Neural progenitor cell (in vitro differentiated cells): ENCODE measurements around the gene ARHGAP40. TPM values are rescaled to one million over a fixed set of nuclear protein-coding genes. Genes with fewer than 3 reads are reported as not detected.

Source experiments
- DNase-seq: peaks from one replicate; pipeline ENCODE4 v3.0.0-alpha.2; 2016; ENCODE audit warnings: low spot score
- H2AFZ ChIP-seq: fragments of 200-600 bp; sonication (generic); replicated peaks from 2 replicates; pipeline ENCODE4 v1.6.1; 2016; ENCODE audit warnings: antibody characterized with exemption
- H3F3A ChIP-seq: fragments of 200-600 bp; sonication (generic); 2 replicates; pipeline ENCODE4 v1.6.1; 2016; ENCODE audit warnings: antibody characterized with exemption, low read depth
- H3K27ac ChIP-seq: fragments of 200-600 bp; sonication (generic); 2 replicates; pipeline ENCODE4 v1.5.1; 2016; ENCODE audit warnings: mild to moderate bottlenecking
- H3K27me3 ChIP-seq: fragments of 200-600 bp; sonication (generic); 2 replicates; pipeline ENCODE4 v1.6.1; 2016; ENCODE audit warnings: mild to moderate bottlenecking, moderate library complexity
- H3K36me3 ChIP-seq: fragments of 200-600 bp; sonication (generic); 2 replicates; pipeline ENCODE4 v1.5.1; 2016
- H3K4me1 ChIP-seq: fragments of 200-600 bp; sonication (generic); 2 replicates; pipeline ENCODE4 v1.6.1; 2016; ENCODE audit warnings: mixed run types
- H3K4me2 ChIP-seq: fragments of 200-600 bp; sonication (generic); 2 replicates; pipeline ENCODE4 v1.6.1; 2016
- H3K4me3 ChIP-seq: fragments of 200-600 bp; sonication (generic); 2 replicates; pipeline ENCODE4 v1.5.1; 2016
- H3K79me2 ChIP-seq: fragments of 200-600 bp; sonication (generic); 2 replicates; pipeline ENCODE4 v1.6.1; 2016; ENCODE audit warnings: low read depth
- H3K9ac ChIP-seq: fragments of 200-600 bp; sonication (generic); 2 replicates; pipeline ENCODE4 v1.6.1; 2016
- H3K9me3 ChIP-seq: fragments of 200-600 bp; sonication (generic); 2 replicates; pipeline ENCODE4 v1.5.1; 2016; ENCODE audit warnings: low read depth
- H4K20me1 ChIP-seq: fragments of 200-600 bp; sonication (generic); 2 replicates; pipeline ENCODE4 v1.6.1; 2016; ENCODE audit warnings: low read depth
- H3K27ac Mint-ChIP-seq: 3 replicates; pipeline ENCODE4 v1.8.0; 2021; ENCODE audit warnings: mixed read lengths
- H3K27me3 Mint-ChIP-seq: 2 replicates; pipeline ENCODE4 v1.8.0; 2022; ENCODE audit warnings: low read depth, mild to moderate bottlenecking, inconsistent platforms, moderate library complexity, mixed read lengths; ENCODE audit not compliant: insufficient read depth
- H3K36me3 Mint-ChIP-seq: 3 replicates; pipeline ENCODE4 v1.8.0; 2021; ENCODE audit warnings: mixed read lengths
- H3K4me1 Mint-ChIP-seq: 3 replicates; pipeline ENCODE4 v1.8.0; 2021; ENCODE audit warnings: mixed read lengths
- H3K4me3 Mint-ChIP-seq: 3 replicates; pipeline ENCODE4 v1.8.0; 2021; ENCODE audit warnings: mild to moderate bottlenecking, moderate library complexity, mixed read lengths
- H3K9me3 Mint-ChIP-seq: 3 replicates; pipeline ENCODE4 v1.8.0; 2020; ENCODE audit warnings: mixed read lengths
- EZH2 ChIP-seq: fragments of 200-600 bp; sonication (generic); IDR thresholded peaks from 2 replicates; pipeline ENCODE4 v1.6.1; 2017; ENCODE audit warnings: antibody characterized with exemption, mild to moderate bottlenecking, moderate library complexity
- EZH2phosphoT487 ChIP-seq: fragments of 200-600 bp; sonication (generic); IDR thresholded peaks from 2 replicates; pipeline ENCODE4 v1.6.1; 2017; ENCODE audit warnings: antibody characterized with exemption
- total RNA-seq: library from RNA; depleted of rRNA; stranded (reverse); fragments of >200 nt; gene quantifications from 2 replicates; pipeline ENCODE4 v1.2.3, GENCODE V29; 2015; ENCODE audit warnings: low replicate concordance
- TF ChIP-seq, protein P1 (sequence below): fragments of 200-600 bp; sonication (generic); IDR thresholded peaks from 2 replicates; pipeline ENCODE4 v1.5.1; 2017; ENCODE audit warnings: antibody characterized with exemption, mild to moderate bottlenecking

The ARHGAP40 gene
- total RNA-seq, 1 donor from 2014 or later, result not detected

DNA sequence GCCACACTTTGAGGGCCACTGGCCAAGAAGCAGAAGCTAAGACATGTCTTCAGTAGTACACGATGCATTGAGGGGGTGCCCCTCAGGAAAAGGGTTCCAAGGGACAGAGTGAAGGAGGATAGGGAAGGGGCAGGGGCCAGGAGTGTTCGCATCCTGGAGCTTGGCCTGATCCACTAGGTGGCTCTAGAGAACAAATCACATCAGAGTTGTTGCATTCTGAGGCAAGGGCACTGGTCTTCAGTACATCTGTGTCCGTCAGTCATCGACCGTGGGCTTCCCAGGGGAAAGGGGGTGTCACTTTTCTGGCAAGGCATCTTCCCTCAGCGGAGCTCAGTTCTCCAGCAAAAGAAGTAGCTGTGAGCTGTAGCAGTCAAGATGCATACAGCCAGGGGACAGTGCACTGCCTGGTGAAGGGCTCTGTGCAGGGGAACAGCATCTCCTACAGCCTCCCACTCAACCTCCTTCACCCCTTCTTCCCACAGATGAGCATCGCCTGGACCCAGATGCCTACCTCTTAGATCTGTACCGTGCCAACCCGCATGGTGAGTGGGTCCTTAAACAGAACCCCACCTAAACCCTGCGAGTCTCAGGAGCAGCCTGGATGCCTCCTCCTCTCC is 47.8 kb downstream of the ARHGAP40 start:
- H3K27me3 Mint-ChIP-seq, result peaks cover 42% of the 10 kb centered on the region
- H3K27me3 ChIP-seq, result peaks cover 91% of the 10 kb centered on the region
- no peak overlapping the region for H3K4me2 ChIP-seq
- no peaks in the 10 kb centered on the region for H3K9me3 ChIP-seq
- no peak overlapping the region for H3K4me3 Mint-ChIP-seq
- H3K27ac Mint-ChIP-seq, result no peak overlapping the region
- peak; percentile 74 for DNase-seq
- H3K9me3 Mint-ChIP-seq, result no peaks in the 10 kb centered on the region
- H3K27ac ChIP-seq, result no peak overlapping the region
- no peak overlapping the region for H3K9ac ChIP-seq
- H3K4me1 Mint-ChIP-seq, result peaks cover 7% of the 10 kb centered on the region
- H3K79me2 ChIP-seq, result no peaks in the 10 kb centered on the region
- H3F3A ChIP-seq, result no peaks in the 10 kb centered on the region
- no peak overlapping the region for H2AFZ ChIP-seq
- TF ChIP-seq, protein P1, sequence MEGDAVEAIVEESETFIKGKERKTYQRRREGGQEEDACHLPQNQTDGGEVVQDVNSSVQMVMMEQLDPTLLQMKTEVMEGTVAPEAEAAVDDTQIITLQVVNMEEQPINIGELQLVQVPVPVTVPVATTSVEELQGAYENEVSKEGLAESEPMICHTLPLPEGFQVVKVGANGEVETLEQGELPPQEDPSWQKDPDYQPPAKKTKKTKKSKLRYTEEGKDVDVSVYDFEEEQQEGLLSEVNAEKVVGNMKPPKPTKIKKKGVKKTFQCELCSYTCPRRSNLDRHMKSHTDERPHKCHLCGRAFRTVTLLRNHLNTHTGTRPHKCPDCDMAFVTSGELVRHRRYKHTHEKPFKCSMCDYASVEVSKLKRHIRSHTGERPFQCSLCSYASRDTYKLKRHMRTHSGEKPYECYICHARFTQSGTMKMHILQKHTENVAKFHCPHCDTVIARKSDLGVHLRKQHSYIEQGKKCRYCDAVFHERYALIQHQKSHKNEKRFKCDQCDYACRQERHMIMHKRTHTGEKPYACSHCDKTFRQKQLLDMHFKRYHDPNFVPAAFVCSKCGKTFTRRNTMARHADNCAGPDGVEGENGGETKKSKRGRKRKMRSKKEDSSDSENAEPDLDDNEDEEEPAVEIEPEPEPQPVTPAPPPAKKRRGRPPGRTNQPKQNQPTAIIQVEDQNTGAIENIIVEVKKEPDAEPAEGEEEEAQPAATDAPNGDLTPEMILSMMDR, result peak; percentile 61
- TF ChIP-seq EZH2phosphoT487 (no peak), EZH2 (no peak)
- no peaks in the 10 kb centered on the region for H4K20me1 ChIP-seq
- H3K36me3 Mint-ChIP-seq, result no peaks in the 10 kb centered on the region
- H3K4me3 ChIP-seq, result no peak overlapping the region
- no peaks in the 10 kb centered on the region for H3K4me1 ChIP-seq
- H3K36me3 ChIP-seq, result no peaks in the 10 kb centered on the region

DNA sequence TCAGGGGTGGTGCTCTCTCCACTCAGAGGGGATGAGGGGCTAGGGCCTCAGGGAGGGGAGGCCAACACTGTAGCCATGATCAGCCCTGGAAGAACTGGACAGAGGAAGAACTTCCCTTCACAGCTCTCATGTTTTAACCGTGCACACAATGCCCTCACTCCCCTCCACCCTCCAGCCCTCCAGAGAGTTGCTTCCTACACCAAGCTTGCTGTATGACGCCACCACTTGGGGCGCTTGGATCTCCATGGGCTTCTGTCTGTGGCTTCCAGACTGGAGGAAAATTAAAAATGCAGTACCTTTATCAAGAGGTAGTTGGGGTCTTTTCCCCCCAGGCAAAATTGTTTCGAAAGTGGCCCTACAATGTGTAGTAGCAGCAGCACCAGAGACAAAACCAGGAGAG is 48.4 kb downstream of the ARHGAP40 start:
- Histone ChIP-seq H3K9me3 (no peaks in the 10 kb centered on the region), H3K27ac (no peak overlapping the region), H4K20me1 (no peaks in the 10 kb centered on the region), H3K4me3 (no peak overlapping the region), H3K79me2 (no peaks in the 10 kb centered on the region), H3K27me3 (peaks cover 91% of the 10 kb centered on the region), H3F3A (no peaks in the 10 kb centered on the region), H2AFZ (no peak overlapping the region), H3K36me3 (no peaks in the 10 kb centered on the region), H3K4me2 (no peak overlapping the region), H3K9ac (no peak overlapping the region), H3K4me1 (no peaks in the 10 kb centered on the region)
- Mint-ChIP-seq H3K4me3 (no peak overlapping the region), H3K27ac (no peak overlapping the region), H3K36me3 (no peaks in the 10 kb centered on the region), H3K27me3 (peaks cover 37% of the 10 kb centered on the region), H3K9me3 (no peaks in the 10 kb centered on the region), H3K4me1 (peaks cover 7% of the 10 kb centered on the region)
- TF ChIP-seq EZH2 (no peak), EZH2phosphoT487 (no peak)
- TF ChIP-seq, protein P1, result no peak
- DNase-seq, result no peak

DNA sequence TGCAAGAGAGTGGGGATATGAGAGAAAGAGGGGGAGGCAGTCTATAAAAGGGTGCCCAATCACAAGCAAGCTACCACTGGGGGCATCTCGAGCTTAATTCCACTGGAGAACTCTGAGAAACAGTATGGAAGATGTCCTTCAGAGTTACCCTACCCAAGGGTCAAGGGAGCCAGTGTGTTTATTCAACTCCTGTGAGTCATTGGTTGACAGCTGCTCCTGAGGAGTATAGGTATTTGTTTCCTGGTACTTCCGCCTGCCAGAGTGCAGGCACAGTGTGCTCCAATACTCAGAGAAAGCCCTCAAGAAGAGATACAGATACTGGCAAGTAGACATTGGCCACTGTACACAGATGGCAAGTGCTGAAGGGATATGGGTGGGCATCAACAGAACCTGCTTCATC is 49.5 kb downstream of the ARHGAP40 start:
- no peak for DNase-seq
- no peaks in the 10 kb centered on the region for H3K36me3 ChIP-seq

More for the DNA sequence above, 49.5 kb downstream of the ARHGAP40 start:
- Histone ChIP-seq H3K9ac (no peak overlapping the region), H3K27me3 (peaks cover 82% of the 10 kb centered on the region), H4K20me1 (no peaks in the 10 kb centered on the region), H3K4me1 (no peaks in the 10 kb centered on the region), H2AFZ (no peak overlapping the region), H3K4me3 (no peak overlapping the region), H3K79me2 (no peaks in the 10 kb centered on the region), H3K9me3 (no peaks in the 10 kb centered on the region), H3K4me2 (no peak overlapping the region), H3F3A (no peaks in the 10 kb centered on the region), H3K27ac (no peak overlapping the region)
- Mint-ChIP-seq H3K36me3 (no peaks in the 10 kb centered on the region), H3K27me3 (peaks cover 29% of the 10 kb centered on the region), H3K9me3 (no peaks in the 10 kb centered on the region), H3K27ac (no peak overlapping the region), H3K4me1 (peaks cover 7% of the 10 kb centered on the region), H3K4me3 (no peak overlapping the region)
- TF ChIP-seq, protein P1, result no peak
- TF ChIP-seq EZH2, result no peak
- no peak for TF ChIP-seq EZH2phosphoT487
